ENCODE measurements around the gene SMARCD2.
A peak's percentile ranks its signal among the peaks of the same experiment; 100 is the strongest.

Gene SMARCD2

DNA sequence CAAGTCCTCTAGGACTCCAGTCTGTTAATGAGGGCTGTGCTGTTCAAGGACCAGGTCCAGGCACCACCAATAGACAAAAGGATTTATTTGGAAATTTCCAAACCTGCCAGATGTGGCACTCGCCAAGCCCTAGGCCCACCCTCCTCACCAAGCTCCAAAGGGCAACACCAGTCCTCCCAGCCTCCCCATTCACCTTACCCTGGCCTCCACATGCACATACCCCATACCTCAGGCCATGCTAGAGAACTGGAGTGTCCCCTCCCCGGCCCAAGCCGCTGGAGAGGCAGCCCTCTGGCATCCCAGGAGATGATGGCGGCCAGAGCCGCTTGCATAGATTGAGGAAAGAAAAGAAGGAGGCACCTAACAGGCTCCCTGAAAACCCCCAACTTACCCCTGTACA lies 10.5 kb downstream of the SMARCD2 start:
- no peak for DNase-seq (ENCODE audit: low spot score)

DNA sequence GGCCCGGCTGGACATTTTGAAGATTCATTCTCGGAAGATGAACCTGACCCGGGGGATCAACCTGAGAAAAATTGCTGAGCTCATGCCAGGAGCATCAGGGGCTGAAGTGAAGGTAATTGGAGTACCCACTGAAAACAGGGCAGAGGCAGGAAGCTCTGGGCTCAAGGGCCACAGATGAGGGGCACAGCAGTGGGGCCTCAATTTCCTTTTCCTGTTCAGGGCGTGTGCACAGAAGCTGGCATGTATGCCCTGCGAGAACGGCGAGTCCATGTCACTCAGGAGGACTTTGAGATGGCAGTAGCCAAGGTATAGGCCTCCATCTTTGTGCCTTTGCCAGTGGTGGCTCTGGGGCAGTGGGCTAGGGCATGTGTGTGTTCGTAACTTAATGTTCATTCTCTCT lies 11.0 kb downstream of the SMARCD2 start:
- no peak for DNase-seq (ENCODE audit: low spot score)

DNA sequence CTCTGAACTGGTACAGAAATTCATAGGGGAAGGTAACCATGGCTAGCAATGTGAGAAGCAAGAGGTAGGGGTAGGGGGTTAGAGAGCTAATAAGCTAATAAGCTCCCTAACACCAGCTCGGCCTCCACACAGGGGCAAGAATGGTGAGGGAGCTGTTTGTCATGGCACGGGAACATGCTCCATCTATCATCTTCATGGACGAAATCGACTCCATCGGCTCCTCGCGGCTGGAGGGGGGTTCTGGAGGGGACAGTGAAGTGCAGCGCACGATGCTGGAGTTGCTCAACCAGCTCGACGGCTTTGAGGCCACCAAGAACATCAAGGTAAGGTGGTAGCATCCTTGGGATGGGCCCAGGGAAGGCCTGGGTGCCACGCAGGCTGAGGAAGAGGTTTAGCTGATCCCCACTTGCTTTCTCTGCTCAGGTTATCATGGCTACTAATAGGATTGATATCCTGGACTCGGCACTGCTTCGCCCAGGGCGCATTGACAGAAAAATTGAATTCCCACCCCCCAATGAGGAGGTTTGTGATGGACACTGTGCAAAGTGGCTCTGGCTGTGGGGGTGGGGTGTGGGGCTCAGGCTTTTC lies 11.5 kb downstream of the SMARCD2 start:
- DNase-seq (ENCODE audit: low spot score) = no peak

DNA sequence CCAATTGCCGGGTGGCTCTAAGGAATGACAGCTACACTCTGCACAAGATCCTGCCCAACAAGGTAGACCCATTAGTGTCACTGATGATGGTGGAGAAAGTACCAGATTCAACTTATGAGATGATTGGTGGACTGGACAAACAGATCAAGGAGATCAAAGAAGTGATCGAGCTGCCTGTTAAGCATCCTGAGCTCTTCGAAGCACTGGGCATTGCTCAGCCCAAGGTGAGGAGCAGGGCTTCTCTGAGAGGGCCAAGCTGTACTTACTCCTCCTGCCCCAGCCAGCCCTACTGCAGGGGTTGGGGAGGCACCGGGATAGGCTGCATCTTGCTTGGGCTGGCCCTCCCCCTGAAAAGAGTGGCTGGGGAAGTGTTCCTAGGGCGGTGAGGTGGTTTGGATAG lies 12.2 kb downstream of the SMARCD2 start:
- DNase-seq (ENCODE audit: low spot score) = no peak

DNA sequence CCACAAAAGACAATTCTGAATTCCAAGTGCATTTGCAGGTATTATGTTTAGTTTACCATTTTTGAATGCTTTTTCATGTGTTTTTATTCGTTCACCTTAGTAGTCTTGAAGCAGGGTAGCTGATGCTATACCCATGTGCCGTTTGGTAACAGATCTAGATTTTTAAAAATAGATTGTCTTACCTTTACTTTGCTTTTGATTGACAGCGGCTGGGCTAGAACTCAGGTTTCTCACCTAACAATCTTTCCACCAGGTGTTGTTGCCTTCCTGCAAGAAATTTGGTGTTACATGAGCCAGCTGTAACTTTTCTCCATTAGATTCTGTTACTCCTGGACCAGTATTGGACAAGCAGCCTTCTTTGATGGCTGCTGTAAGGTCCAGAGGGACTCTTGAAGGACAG lies 13.5 kb downstream of the SMARCD2 start:
- DNase-seq (ENCODE audit: low spot score) = no peak

DNA sequence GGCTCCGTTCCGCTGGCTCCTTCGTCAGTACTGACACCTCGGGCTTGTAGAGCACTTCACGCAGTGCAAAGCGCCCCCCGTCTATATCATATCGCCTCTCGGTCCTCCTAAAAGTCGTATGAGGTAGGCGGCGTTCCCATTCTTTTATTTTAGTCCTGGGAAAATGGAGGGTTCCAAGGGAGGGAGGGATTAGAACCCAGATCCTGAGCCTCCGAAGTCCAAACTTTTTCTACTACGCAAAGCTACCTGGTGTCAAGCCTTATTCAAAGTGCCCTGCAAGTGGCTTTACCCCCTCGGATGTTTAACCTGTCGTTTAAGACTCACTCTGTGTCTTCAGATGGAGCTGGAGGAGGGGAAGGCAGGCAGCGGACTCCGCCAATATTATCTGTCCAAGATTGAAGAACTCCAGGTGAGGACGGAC lies 14.7 kb downstream of the SMARCD2 start:
- DNase-seq (ENCODE audit: low spot score) = no peak

DNA sequence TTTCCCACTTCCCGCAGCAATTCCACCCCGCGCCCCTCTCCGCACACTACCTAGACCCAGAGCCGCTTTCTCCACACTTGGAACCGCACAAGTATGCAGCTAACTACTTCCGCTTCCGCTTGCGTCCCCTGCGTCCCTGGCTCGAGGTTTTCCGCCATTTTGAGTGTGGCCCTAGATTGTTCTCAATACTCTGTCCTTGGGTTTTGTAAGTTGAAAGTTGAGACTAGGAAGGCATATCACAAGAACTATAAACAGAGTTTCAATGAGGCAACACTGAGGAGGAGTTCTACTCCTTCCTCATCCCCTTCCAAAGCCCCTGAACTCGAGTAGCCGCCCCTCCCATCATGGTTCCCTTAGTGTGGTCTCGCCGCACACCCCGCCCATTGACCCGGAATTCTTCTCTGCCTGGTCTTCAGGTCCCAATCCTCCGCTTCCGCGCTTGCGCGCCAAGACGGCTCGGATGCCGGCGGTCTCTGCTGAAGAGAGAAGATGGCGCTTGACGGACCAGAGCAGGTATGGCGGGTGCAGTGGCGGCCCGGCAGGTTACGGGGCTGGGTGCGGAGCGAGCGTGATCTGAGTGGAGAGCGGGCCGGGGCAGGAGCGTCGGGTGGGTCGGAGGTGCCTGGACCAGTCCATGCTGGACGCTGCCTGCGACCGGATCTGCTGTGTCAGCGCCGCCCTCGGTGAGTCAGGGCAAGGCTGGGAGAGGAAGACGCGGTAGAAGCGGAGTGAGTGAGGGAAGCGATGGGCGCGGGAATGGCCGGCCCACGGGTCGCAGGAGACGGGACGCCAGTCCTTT lies 15.3 kb downstream of the SMARCD2 start, which contains the start of the genes FTSJ3 and PSMC5:
Gene FTSJ3, minus strand, starts transcription at position 662 of the 799 bp plus-strand sequence. CDS start 761 bp downstream, outside the sequence.
Gene PSMC5, plus strand, starts transcription at position 430 of the 799 bp plus-strand sequence. Its CDS starts 60 bp downstream, at position 490.
- peak; percentile 98 for DNase-seq (ENCODE audit: low spot score)

DNA sequence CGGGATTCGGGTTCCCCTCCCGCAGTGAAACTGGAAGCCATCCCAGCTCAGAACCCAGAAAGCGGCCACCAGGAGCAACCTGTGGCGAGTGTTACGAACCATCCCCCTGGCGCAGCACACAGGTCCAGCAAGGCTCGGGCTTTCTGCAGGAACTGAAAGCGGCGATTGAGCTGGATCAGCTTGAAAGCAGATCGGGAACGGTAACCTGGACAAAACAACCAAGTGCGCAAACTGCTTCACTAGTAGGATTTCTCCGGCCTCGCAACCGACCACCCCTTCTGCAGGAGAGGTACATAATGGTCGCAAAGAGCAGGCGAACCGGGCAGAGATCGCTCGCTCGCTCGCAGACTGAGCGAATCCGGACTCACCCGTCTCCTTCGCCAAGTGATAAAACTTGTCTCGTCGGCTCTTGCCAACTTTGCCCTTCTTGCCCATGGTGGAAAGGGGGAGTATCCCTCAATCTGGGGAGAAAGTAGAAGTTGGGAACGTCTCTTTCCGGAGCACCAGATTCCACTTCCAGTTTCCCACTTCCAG lies 15.9 kb downstream of the SMARCD2 start:
- DNase-seq (ENCODE audit: low spot score) = no peak

DNA sequence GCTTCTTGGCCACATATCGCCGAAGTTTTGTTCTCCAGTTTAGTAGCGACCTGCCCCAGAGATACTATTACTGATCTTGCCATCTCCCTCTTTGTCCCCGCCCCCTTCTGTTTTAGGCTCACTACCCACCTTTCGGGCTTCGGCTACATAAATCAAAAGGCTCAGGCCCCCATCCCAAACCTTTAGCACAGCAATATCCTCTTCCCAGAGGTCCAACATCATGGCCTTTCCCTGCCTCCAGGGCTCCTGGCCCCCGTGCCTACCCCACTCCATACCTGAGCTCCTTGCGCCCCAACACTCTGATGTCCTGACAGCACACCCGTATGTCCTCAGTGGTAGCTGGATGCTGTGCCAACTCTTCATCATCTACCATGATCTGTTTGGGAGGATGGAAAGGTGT lies 18.1 kb downstream of the SMARCD2 start:
- no peak for DNase-seq (ENCODE audit: low spot score)

DNA sequence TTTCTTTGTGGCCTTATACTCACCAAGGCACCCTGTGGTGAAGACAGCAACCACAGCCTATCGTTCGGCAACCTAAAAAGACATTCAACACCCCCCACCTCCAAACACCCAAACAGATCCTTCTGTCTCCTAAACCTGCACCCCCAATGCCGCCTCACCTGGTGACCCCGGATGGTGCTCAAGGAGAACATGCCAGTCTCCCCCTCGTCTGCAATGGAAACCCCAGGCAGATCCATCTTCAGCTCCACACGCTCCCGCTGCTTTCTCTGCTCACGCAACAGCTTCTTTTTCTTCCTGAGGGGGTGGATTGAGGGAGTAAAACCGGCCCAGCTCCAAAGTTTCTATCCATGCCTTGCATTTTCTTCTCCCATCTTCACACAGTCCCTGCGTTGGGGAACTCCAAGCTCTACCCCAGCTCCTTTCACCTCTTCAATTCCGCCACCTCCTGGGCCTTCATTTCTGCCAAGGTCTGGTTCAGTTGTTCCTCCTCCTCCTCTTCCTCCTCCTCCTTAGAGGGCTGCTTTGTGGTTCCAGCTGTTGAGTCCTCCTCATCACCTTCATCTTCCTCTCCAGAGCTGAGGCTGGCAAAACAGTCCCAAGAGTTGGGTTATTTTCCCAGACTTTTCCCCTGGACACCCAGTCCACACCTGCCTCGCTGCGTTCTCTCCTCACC lies 18.7 kb downstream of the SMARCD2 start:
- DNase-seq (ENCODE audit: low spot score) = no peak

DNA sequence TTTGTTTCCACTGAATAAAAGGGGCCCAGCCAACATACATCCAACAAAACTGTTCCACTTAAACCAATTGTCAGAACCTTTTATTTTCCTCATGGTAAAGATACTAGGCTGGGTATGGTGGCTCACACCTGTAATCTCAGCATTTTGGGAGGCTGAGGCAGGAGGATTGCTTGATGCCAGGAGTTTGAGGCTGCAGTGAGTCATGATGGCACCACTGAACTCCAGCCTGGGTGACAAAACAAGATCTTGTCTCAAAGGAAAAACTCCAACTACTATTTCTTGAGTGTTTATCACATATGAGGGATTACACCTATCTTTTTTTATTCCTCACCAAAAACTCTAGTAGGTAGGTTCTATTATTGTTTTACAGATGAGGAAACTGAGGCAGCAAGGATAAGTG lies 19.9 kb downstream of the SMARCD2 start:
- no peak for DNase-seq (ENCODE audit: low spot score)

DNA sequence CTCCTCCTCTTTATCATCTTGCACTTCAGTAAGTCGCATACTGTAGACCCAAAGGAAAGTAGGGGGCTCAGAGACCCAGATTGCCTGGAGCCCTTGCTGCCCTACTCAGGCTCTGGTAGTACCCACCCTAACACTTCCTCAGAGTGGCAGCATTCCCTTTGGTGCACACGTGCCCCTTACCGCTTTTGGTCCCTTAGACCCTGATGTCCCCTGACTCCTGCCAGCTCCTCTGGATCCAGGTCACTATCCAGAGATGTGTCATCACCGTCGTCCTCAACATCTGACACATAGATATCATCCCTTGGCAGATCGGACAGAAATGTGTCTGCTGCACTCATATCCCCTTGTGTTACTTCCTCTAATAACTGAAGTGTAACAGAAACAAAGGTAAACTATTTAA lies 20.7 kb downstream of the SMARCD2 start:
- no peak for DNase-seq (ENCODE audit: low spot score)

DNA sequence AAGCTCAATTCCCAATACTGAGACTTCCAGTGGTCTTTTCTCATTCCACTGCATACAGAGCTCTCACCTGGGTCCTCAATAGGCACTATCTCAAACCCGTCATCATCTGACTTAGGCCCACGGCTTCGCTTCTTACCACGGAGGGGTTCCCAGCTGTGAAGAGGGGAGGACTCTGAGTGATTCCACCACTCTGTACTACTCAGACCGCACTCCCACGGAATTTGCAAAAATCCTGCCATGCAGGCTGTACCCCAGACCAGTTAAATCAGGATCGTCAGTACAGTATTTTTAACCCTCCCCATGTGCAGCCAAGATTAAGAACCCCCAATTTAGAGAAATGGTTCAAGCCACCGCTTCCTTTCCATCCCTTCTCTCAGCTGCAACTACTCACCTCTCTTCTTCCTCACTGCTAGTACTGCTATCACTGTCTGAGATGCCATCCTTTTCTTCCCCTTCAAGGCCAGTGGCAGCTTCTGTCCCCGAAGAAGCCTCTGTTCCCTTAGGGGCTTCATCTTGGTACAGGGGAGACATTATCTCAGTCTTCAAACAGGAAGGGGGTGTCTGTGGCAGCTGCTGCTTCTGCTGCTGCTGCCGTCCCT lies 21.4 kb downstream of the SMARCD2 start:
- DNase-seq (ENCODE audit: low spot score) = no peak

DNA sequence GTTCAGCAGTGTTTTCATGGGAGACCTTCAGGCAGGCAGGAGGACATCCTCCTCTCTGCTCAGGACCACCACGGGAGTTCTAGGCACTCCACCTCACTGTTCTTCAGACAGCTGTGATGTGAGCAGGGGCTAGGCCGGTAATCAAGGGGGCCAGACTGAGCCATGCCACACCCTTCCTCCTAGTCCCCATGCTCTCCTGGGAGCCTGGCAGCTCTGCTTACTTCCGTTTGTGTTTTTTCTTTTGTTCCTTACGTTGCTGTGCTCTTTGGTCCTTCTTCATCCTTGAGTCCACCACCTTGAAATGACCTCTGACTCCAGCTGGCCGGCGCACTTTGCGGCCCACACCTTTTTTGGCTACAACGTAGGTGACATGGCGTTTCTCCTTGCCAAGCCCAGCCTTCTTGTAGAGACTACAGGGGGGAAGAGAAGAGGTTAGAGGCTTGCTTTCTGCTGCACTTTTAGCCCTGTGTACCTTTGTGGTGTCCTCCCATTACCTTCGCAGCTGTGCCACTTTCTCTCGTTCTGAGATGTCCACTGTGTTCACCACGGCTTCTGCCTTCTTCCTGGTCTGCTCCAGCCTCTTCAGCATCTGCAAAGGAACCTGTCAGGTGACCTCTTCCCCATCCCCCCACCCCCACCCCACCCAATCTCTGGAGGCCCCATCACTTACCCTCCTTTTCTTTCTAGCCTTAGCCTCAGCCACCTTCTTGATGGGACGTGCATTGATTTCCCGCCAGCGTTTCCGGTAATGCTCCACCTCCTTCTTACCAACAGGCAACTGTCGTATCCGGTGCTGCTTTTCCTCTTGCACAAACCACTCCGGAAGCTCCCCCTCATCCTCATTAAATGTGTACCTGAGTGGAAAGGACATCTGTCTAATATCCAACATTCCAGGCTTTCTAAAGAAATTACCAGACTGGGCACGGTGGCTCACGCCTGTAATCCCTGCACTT lies 22.6 kb downstream of the SMARCD2 start:
- DNase-seq (ENCODE audit: low spot score) = no peak

DNA sequence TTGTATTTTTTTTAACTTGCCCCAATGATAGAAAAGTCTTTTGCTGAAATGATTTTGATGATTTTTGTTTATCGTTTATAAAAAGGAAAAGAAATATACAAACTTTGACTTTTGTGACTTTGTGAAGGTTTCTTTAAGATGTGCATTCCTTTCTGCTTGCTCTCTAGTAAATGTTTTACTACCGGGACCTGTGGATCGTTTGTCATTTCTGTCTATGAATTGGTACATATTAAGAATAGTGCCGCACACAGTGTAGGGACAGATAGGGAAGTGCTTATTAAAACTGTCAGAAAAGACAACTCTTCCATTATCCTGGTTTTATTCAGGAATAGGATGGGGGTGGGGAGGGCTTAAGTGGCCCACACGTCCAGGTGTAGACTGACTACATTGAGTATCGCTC lies 23.4 kb downstream of the SMARCD2 start:
- no peak for DNase-seq (ENCODE audit: low spot score)

DNA sequence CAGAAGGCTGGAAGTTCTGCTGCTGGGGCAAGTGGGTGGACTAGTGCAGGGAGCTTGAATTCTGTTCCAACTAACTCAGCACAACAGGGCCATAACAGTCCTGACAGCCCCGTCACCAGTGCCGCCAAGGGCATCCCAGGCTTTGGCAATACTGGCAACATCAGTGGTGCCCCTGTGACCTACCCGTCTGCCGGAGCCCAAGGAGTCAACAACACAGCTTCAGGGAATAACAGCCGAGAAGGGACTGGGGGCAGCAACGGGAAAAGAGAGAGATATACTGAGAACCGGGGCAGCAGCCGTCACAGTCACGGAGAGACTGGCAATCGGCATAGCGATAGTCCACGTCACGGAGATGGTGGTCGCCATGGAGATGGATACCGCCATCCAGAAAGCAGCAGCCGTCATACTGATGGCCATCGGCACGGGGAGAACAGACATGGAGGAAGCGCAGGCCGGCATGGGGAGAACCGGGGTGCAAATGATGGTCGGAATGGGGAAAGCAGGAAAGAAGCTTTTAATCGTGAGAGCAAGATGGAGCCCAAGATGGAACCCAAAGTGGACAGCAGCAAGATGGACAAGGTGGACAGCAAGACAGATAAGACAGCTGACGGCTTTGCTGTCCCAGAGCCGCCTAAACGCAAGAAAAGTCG lies 24.6 kb downstream of the SMARCD2 start:
- no peak for DNase-seq (ENCODE audit: low spot score)

DNA sequence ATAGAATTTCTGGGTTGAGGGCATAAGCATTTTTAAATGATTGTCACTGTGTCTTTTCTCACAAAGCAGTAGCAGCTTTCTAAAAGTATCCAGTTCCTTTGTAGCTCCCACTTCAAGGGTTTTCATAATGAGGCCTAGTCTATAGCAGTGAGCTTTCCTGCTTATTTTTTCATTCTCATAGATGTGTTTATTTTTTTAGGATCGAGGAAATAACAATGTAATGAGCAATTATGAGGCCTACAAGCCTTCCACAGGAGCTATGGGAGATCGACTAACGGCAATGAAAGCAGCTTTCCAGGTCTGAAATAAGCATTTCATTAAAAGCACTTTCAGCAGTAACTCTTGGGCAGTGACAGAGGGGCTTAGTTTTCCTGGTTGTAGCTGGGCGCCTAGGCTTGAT lies 25.8 kb downstream of the SMARCD2 start:
- DNase-seq (ENCODE audit: low spot score) = no peak

DNA sequence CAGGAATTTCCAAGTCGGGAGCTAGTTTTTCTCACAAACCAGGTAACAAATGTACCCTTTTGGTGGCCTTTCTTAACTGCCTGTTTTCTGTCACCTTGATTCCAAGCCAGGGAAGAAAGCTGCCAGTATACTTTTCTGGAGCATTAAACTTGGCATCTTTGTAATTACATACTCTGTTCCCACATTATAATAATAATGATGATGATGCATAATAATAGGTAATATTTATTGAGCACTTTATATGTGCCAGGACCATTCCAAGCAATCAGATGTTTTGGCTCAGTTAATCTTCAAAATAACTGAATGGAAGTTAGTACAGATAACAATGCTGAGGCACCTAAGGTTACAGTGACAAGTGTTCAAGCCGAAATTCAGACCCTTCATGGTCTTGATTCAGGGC lies 26.4 kb downstream of the SMARCD2 start:
- DNase-seq (ENCODE audit: low spot score) = no peak

DNA sequence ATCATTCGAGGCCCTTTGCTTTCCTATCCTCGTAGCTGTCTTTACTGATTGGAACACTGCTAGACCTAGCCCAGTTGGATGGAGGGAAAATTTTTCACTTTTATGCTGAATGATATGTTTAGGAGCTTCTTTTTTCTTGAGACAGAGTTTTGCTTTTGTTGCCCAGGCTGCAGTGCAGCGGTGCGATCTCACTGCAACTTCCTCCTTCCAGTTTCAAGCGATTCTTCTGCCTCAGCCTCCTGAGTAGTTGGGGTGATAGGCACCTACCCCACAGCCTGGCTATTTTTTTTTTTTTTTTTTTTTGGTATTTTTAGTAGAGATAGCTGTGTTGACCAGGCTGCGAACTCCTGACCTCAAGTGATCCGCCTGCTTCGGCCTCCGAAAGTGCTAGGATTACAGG lies 32.5 kb downstream of the SMARCD2 start:
- no peak for DNase-seq (ENCODE audit: low spot score)

DNA sequence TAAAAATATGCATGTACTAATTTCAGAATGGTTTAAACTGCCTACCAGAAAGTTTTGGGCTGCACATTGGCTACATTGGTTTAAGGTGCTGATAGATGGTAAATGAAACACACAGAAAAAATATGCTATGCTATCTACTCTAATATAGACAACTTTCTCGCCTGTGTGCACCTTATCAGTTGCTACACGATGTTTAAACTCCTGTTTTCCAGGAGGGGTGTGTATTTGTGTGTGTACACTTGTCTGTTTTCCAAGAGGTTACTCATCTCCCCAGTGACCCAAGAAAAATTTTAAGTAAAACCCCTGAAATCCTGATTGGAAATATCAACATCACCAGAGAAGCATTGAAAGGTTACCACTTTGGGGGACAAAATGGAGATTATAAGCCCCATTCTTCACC lies 36.9 kb downstream of the SMARCD2 start:
- no peak for DNase-seq (ENCODE audit: low spot score)

DNA sequence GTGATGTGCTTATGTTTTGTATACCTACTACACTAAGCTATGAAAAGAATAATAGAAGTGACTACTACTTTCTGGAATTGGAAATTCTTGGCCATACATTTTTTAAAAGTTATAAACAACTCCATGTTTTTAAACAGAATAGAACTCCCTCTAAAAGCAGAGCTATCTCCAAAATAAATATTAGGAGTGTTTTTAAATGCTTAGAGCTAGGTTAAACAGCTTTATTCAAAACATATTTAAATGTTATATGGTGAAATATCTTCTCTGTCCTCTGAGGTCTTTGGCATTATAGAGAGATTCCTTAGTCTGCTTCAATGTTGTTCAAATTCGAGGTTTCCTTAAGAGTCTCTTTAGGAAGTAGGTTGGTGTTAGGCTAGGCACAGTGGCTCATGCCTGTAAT lies 38.2 kb downstream of the SMARCD2 start:
- DNase-seq (ENCODE audit: low spot score) = no peak

All from putamen (tissue), 1 donor.